Sigmoid colon (tissue), 3 donors: ENCODE measurements around the gene TSPAN18.

Experiments
- CTCF ChIP-seq, 4 experiments: fragments of 450-650 bp in 3 of 4; fragments of 200-600 bp in 1 of 4; IDR thresholded peaks; one replicate each; pipeline ENCODE4 v1.5.1; 2016 to 2019; ENCODE audit warnings: antibody characterized with exemption in 4 of 4, mild to moderate bottlenecking in 3 of 4, moderate library complexity in 2 of 4
- POLR2A ChIP-seq, 2 donors: fragments of 450-650 bp; IDR thresholded peaks; one replicate each; pipeline ENCODE4 v1.6.1; 2016; ENCODE audit warnings: antibody characterized with exemption in 2 of 2, mild to moderate bottlenecking in 2 of 2, moderate library complexity in 2 of 2

- no peak for TF ChIP-seq POLR2A (IDR thresholded peaks at IDR 0.05)
- no peak for TF ChIP-seq CTCF (IDR thresholded peaks at IDR 0.05)
Measured at GRCh38 chr11:44910591-44910990, 183.8 kb downstream of the TSPAN18 start.
